H1 (cell line): ENCODE results near the gene MOGAT3. TPM values are rescaled to one million over a fixed set of nuclear protein-coding genes. Genes with fewer than 3 reads are reported as not detected.

ENCODE experiments used
- BRCA1 ChIP-seq: IDR thresholded peaks from 2 replicates; pipeline ENCODE4 v1.6.1; 2012; ENCODE audit warnings: low read depth, low read length, improper control_type of control experiment
- CTBP2 ChIP-seq: IDR thresholded peaks from 2 replicates; pipeline ENCODE4 v1.7.0; 2011; ENCODE audit warnings: borderline replicate concordance, mild to moderate bottlenecking, moderate library complexity, mixed read lengths, low read length; ENCODE audit not compliant: insufficient read depth, insufficient read length
- EGR1 ChIP-seq: IDR thresholded peaks from 2 replicates; pipeline ENCODE4 v1.6.1; 2011; ENCODE audit warnings: low read depth, low read length, borderline replicate concordance
- HDAC2 ChIP-seq, 2 experiments: fragments of 300-600 bp in 1 of 2; sonication (generic) in 1 of 2; IDR thresholded peaks; 2 replicates each; pipeline ENCODE4 v1.6.1; 2011 to 2012; ENCODE audit warnings: low read depth in 2 of 2, low read length in 2 of 2, mild to moderate bottlenecking in 2 of 2, moderate library complexity in 2 of 2, borderline replicate concordance in 1 of 2, inconsistent platforms in 1 of 2
- HDAC6 ChIP-seq: IDR thresholded peaks from one replicate; pipeline ENCODE4 v1.7.1; 2012; ENCODE audit warnings: low read depth, mild to moderate bottlenecking, inconsistent platforms, low read length, moderate library complexity
- NRF1 ChIP-seq: IDR thresholded peaks from 2 replicates; pipeline ENCODE4 v1.6.1; 2011; ENCODE audit warnings: mild to moderate bottlenecking, low read depth, low read length, improper control_type of control experiment
- PHF8 ChIP-seq: fragments of 200-600 bp; sonication (generic); conservative IDR thresholded peaks from 2 replicates; pipeline ENCODE4 v1.7.1; 2012; ENCODE audit warnings: low read depth, mild to moderate bottlenecking, inconsistent platforms, low read length, moderate library complexity
- POLR2AphosphoS5 ChIP-seq: IDR thresholded peaks from 2 replicates; pipeline ENCODE4 v1.6.1; 2011; ENCODE audit warnings: low read depth, low read length
- RNF2 ChIP-seq: fragments of 200-900, 300-1000 bp; sonication (generic); IDR thresholded peaks from 2 replicates; pipeline ENCODE4 v1.7.1; 2016; ENCODE audit warnings: borderline replicate concordance, low read depth, mild to moderate bottlenecking, antibody characterized with exemption, low read length; ENCODE audit not compliant: poor library complexity, severe bottlenecking; ENCODE audit errors: missing control alignments
- SIX5 ChIP-seq: IDR thresholded peaks from 2 replicates; pipeline ENCODE4 v1.6.1; 2011; ENCODE audit warnings: mild to moderate bottlenecking, low read depth, low read length
- SP2 ChIP-seq: IDR thresholded peaks from 2 replicates; pipeline ENCODE4 v1.6.1; 2012; ENCODE audit warnings: mild to moderate bottlenecking, low read length, inconsistent platforms
- SP4 ChIP-seq: IDR thresholded peaks from 2 replicates; pipeline ENCODE4 v1.6.1; 2012; ENCODE audit warnings: low read length, inconsistent platforms
- TAF7 ChIP-seq: optimal IDR thresholded peaks from 2 replicates; pipeline ENCODE3; 2011; ENCODE audit warnings: low read depth, mild to moderate bottlenecking, inconsistent platforms, low read length, moderate library complexity, borderline replicate concordance
- TBP ChIP-seq: IDR thresholded peaks from 2 replicates; pipeline ENCODE4 v1.6.1; 2011; ENCODE audit warnings: low read depth, low read length, improper control_type of control experiment
- TCF12 ChIP-seq: IDR thresholded peaks from 2 replicates; pipeline ENCODE4 v1.6.1; 2011; ENCODE audit warnings: low read depth, mild to moderate bottlenecking, low read length
- YY1 ChIP-seq: IDR thresholded peaks from 2 replicates; pipeline ENCODE4 v1.6.1; 2011; ENCODE audit warnings: low read depth, mild to moderate bottlenecking, low read length
- ZNF274 ChIP-seq: IDR thresholded peaks from 2 replicates; pipeline ENCODE4 v1.7.0; 2012; ENCODE audit warnings: low read length, borderline replicate concordance; ENCODE audit errors: extremely low read depth
- polyA plus RNA-seq, 7 experiments: library from polyadenylated mRNA; depleted of rRNA in 3 of 7; stranded (reverse) in 5 of 7; unstranded in 2 of 7; fragments of >200 nt in 5 of 7; fragments of 200-250 nt in 2 of 7; gene quantifications; 1 replicate in 5 of 7; 2 replicates in 1 of 7; 4 replicates in 1 of 7; pipeline versions ENCODE4 v1.2.1 to v1.2.3, GENCODE V29; 2011 to 2013; ENCODE audit warnings: missing spikeins in 2 of 7, mixed read lengths in 2 of 7
- total RNA-seq: library from RNA; stranded (reverse); fragmentation: NEBNext Ultra II Directional; extraction: Animal tissue kit (Norgen Biotek cat#: 25700); gene quantifications from 2 replicates; pipeline ENCODE4 v1.2.1, GENCODE V29; 2021
- TF ChIP-seq, protein P1 (sequence below), 3 experiments: IDR thresholded peaks; 1 replicate in 2 of 3; 2 replicates in 1 of 3; pipeline versions ENCODE4 v1.5.1 to v1.6.1; 2011; ENCODE audit warnings: low read length in 3 of 3, mild to moderate bottlenecking in 3 of 3, inconsistent platforms in 2 of 3, low read depth in 1 of 3, moderate library complexity in 1 of 3; ENCODE audit not compliant: insufficient read depth in 1 of 3; ENCODE audit errors: control extremely low read depth in 1 of 3
- TF ChIP-seq, protein P2 (sequence below): IDR thresholded peaks from 2 replicates; pipeline ENCODE4 v1.6.1; 2012; ENCODE audit warnings: low read length, inconsistent platforms

The MOGAT3 gene
- total and polyA plus RNA-seq, 2 of the 8 experiments (the other 6 are each of a cell fraction or from before 2014, with no cell fraction given), result 0.21 to 0.82 TPM

DNA sequence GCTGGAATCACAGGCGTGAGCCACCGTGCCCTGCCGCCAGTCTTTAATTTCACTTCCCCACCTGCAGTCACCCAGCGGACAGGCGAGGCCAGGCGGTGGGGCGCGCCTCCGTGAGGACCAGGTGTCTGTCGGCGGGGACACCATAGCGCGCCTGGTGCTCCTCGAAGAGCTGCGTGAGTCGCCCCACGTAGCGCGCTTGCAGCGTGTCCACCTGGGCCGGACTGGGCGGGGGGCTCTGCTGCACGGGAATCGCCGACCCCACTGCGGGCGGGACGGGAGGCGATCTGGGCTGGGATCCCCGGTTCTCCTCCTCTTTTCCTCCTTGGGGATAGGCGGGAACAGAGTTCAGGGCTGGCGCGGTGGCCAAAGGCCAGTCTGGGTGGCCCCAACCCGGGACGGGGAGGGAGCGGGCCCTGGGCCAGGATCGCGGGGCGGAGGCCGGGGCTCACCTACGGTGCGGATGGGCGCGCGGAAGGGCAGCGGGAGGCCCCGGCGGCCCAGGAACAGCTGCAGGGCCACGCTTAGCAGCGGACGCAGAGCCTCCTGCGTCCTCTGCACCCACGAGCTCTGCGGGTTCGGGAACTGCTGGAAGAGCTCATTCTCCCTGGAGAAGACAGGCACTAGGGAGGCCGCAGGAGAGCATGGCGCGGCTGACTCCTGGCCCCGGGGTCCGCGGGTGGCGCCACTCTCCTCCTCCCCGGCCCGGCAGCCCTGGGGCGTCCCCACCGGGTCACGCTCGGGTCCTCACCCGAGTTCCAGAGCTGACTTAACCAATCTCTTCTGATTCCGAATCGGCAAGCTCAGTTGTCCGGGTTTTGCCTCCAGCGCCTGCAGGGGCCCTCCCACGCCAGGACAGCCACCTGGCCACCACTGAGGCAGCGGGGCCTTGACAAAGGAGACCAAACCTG lies 1.1 kb upstream of the MOGAT3 start (continued):
- no peak for TF ChIP-seq CTBP2
- no peak for TF ChIP-seq YY1
- no peak for TF ChIP-seq RNF2
- TF ChIP-seq HDAC6, result no peak
- no peak for TF ChIP-seq TCF12
- no peak for TF ChIP-seq SIX5
- TF ChIP-seq TAF7, result peak; percentile 61
- TF ChIP-seq, protein P1, sequence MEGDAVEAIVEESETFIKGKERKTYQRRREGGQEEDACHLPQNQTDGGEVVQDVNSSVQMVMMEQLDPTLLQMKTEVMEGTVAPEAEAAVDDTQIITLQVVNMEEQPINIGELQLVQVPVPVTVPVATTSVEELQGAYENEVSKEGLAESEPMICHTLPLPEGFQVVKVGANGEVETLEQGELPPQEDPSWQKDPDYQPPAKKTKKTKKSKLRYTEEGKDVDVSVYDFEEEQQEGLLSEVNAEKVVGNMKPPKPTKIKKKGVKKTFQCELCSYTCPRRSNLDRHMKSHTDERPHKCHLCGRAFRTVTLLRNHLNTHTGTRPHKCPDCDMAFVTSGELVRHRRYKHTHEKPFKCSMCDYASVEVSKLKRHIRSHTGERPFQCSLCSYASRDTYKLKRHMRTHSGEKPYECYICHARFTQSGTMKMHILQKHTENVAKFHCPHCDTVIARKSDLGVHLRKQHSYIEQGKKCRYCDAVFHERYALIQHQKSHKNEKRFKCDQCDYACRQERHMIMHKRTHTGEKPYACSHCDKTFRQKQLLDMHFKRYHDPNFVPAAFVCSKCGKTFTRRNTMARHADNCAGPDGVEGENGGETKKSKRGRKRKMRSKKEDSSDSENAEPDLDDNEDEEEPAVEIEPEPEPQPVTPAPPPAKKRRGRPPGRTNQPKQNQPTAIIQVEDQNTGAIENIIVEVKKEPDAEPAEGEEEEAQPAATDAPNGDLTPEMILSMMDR (IDR thresholded peaks at IDR 0.05; ENCODE audit: control extremely low read depth in 1 of 3, insufficient read depth in 1 of 3, low read depth in 1 of 3, low read length in 3 of 3), result no peak
- TF ChIP-seq, protein P2, sequence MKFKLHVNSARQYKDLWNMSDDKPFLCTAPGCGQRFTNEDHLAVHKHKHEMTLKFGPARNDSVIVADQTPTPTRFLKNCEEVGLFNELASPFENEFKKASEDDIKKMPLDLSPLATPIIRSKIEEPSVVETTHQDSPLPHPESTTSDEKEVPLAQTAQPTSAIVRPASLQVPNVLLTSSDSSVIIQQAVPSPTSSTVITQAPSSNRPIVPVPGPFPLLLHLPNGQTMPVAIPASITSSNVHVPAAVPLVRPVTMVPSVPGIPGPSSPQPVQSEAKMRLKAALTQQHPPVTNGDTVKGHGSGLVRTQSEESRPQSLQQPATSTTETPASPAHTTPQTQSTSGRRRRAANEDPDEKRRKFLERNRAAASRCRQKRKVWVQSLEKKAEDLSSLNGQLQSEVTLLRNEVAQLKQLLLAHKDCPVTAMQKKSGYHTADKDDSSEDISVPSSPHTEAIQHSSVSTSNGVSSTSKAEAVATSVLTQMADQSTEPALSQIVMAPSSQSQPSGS, result no peak
- no peak for TF ChIP-seq PHF8
- TF ChIP-seq BRCA1, result no peak
- no peak for TF ChIP-seq SP2
- TF ChIP-seq TBP, result peak; percentile 15; the same call in 1 of the 2 replicates
- no peak for TF ChIP-seq POLR2AphosphoS5
- no peak for TF ChIP-seq NRF1
- 0 out of 4 replicates have a peak, but pooled peaks of 1 of the 2 experiments have one; percentile 26 for TF ChIP-seq HDAC2 (IDR thresholded peaks at IDR 0.05; ENCODE audit: borderline replicate concordance in 1 of 2, low read depth in 2 of 2, low read length in 2 of 2)
- no peak for TF ChIP-seq ZNF274
- no peak for TF ChIP-seq EGR1
- TF ChIP-seq SP4, result no peak
